Measurements from ENCODE around the gene OBI1.

OBI1 gene

GRCh38 chr13:78600280-78600883 is 58.6 kb downstream of the OBI1 start:
- H3K36me3 ChIP-seq (ENCODE audit: control insufficient read depth, insufficient read depth, low read length), result no peaks in the 10 kb centered on the region
- TF ChIP-seq, protein P1, sequence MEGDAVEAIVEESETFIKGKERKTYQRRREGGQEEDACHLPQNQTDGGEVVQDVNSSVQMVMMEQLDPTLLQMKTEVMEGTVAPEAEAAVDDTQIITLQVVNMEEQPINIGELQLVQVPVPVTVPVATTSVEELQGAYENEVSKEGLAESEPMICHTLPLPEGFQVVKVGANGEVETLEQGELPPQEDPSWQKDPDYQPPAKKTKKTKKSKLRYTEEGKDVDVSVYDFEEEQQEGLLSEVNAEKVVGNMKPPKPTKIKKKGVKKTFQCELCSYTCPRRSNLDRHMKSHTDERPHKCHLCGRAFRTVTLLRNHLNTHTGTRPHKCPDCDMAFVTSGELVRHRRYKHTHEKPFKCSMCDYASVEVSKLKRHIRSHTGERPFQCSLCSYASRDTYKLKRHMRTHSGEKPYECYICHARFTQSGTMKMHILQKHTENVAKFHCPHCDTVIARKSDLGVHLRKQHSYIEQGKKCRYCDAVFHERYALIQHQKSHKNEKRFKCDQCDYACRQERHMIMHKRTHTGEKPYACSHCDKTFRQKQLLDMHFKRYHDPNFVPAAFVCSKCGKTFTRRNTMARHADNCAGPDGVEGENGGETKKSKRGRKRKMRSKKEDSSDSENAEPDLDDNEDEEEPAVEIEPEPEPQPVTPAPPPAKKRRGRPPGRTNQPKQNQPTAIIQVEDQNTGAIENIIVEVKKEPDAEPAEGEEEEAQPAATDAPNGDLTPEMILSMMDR (IDR thresholded peaks at IDR 0.05; ENCODE audit: insufficient read depth, low read length, poor library complexity, severe bottlenecking), result no peak
- no peak for DNase-seq (ENCODE audit: extremely low read depth, insufficient read length)
- peaks cover 2% of the 10 kb centered on the region; the same call in 1 of the 2 replicates for H3K27me3 ChIP-seq (replicated peaks; ENCODE audit: control insufficient read depth, insufficient read depth, low read length)
- H3K4me3 ChIP-seq (replicated peaks; ENCODE audit: low read depth, low read length), result no peak overlapping the region

DNA sequence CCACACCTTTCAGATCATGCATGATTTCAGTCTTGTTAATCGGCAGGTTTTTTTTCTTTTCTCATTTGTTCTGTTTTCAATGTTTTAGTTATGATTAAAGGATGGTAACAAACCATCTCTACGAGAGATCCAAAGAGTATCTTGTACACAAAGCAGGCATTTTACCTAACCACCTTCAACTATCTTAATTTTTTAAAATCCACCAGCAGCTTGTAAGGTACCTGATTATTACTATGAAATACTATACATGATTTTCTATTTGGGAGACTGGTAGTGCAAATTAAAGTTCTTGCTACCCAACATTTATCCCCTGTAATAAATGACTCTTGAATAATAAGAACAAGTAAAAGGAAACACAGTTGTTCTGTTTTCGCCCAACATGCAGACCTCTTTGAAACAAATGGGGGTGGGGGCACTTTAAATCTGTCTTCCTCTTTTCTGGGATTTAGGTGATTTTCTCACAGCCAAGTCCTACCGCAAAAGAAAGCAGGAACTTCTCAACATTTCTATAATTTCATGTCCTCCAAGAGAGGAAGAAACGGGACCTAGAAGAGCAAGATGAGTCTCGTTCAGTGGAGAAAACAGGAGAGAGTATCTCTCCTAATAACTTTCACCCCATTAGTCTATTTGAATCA is 59.2 kb downstream of the OBI1 start:
- TF ChIP-seq, protein P1 (IDR thresholded peaks at IDR 0.05; ENCODE audit: insufficient read depth, low read length, poor library complexity, severe bottlenecking), result no peak
- Histone ChIP-seq H3K4me3 (replicated peaks; ENCODE audit: low read depth, low read length) (no peak overlapping the region), H3K36me3 (ENCODE audit: control insufficient read depth, insufficient read depth, low read length) (no peaks in the 10 kb centered on the region), H3K27me3 (replicated peaks; ENCODE audit: control insufficient read depth, insufficient read depth, low read length) (peaks cover 2% of the 10 kb centered on the region; the same call in 1 of the 2 replicates)
- no peak for DNase-seq (ENCODE audit: extremely low read depth, insufficient read length)

DNA sequence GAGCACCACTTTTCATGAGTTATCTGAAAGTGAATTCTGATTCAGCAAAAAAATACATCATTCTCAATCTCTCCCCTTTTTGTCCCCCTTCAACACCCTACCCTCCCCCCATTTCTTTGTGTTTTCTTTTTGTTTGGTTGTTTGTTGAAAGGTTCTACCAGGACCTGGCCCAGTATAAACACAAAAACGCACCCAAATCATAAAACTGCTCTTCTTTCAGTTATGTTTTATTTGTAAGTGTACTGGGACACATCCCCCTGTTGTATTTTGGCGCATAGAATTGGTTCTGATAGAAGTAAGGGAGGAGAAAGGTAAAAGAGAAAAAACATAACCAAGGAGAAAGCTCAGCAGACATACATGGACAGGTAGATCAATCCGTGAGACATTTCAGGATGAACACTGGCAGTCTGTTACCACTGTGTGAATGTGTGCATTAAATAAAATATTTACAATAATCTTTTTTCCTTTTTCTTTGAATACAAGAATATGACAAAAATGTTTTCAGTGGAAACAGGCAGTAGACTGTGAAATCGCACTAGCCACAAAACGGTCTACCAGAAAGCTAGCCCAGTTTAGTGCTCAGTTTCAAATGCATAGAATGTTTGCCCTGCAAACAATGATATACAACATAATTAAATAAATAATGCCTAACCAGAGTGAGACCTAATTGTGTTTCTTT is 59.9 kb downstream of the OBI1 start:
- Histone ChIP-seq H3K27me3 (replicated peaks; ENCODE audit: control insufficient read depth, insufficient read depth, low read length) (peaks cover 2% of the 10 kb centered on the region; the same call in 1 of the 2 replicates), H3K36me3 (ENCODE audit: control insufficient read depth, insufficient read depth, low read length) (no peaks in the 10 kb centered on the region), H3K4me3 (replicated peaks; ENCODE audit: low read depth, low read length) (no peak overlapping the region)
- DNase-seq (ENCODE audit: extremely low read depth, insufficient read length), result no peak
- TF ChIP-seq, protein P1 (IDR thresholded peaks at IDR 0.05; ENCODE audit: insufficient read depth, low read length, poor library complexity, severe bottlenecking), result no peak

- Histone ChIP-seq H3K36me3 (ENCODE audit: control insufficient read depth, insufficient read depth, low read length) (no peaks in the 10 kb centered on the region), H3K27me3 (replicated peaks; ENCODE audit: control insufficient read depth, insufficient read depth, low read length) (peaks cover 2% of the 10 kb centered on the region; the same call in 1 of the 2 replicates), H3K4me3 (replicated peaks; ENCODE audit: low read depth, low read length) (no peak overlapping the region)
- no peak for DNase-seq (ENCODE audit: extremely low read depth, insufficient read length)
- TF ChIP-seq, protein P1 (IDR thresholded peaks at IDR 0.05; ENCODE audit: insufficient read depth, low read length, poor library complexity, severe bottlenecking), result no peak
Observed at GRCh38 chr13:78598116-78598781, 60.7 kb downstream of the OBI1 start.

DNA sequence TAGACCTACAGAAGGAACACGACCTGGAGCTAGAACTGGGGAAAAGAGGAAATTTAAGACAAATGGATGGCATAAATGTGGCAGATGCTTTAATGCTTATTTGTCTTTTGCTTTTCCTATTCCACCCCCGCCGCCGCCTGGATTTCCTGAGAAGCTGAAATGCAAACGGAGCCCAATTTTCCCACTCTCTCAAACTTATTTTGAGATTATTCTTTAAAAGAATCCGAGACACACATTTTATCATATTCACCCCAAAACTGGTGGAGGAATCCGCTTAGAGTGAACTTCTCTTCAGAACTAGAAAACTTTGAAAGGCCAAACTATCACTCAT is 61.4 kb downstream of the OBI1 start:
- TF ChIP-seq, protein P1 (IDR thresholded peaks at IDR 0.05; ENCODE audit: insufficient read depth, low read length, poor library complexity, severe bottlenecking), result no peak
- no peaks in the 10 kb centered on the region for H3K36me3 ChIP-seq (ENCODE audit: control insufficient read depth, insufficient read depth, low read length)
- H3K4me3 ChIP-seq (replicated peaks; ENCODE audit: low read depth, low read length), result no peak overlapping the region
- peaks cover 2% of the 10 kb centered on the region; the same call in 1 of the 2 replicates for H3K27me3 ChIP-seq (replicated peaks; ENCODE audit: control insufficient read depth, insufficient read depth, low read length)
- DNase-seq (ENCODE audit: extremely low read depth, insufficient read length), result no peak
